Measurements from ENCODE around the gene CTNND1.

CTNND1 gene

DNA sequence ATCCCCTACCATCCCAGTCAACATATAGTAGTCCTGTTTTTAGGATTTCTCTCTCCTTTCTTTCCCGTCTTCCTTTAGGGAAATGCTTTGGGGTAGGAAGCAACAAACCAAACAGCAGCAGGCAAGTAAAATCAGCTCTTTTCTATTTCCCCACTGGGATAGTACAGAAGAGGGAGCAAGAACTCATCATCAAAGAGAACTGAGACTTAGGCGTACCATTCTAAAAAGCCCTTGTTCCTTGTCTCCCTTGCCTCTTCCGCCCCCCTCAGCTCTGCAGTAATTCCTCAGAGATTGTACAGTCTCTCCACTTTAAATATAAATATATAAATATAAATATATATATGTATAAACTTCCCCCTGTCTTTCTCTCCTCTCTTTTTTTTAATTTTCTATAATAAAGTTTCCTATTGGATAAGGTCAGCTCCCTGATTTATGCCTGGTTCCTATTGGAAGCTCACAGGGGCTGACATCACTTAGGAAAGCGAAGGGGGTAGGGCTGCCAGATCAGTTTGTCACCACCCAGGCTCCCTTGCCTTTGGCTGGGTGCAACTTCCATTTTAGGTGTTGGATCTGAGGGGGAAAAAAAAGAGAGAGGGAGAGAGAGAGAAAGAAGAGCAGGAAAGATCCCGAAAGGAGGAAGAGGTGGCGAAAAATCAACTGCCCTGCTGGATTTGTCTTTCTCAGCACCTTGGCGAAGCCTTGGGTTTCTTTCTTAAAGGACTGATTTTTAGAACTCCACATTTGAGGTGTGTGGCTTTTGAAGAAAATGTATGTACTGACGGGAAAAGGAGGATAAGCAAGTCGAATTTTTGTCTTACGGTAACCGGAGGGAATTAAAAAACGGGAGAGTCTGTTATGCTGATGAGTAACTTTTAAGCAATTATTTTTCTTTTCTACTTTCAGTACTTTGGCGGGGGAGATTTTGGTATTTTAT, at the start of gene CTNND1 (continued):
- TF ChIP-seq, protein P1, sequence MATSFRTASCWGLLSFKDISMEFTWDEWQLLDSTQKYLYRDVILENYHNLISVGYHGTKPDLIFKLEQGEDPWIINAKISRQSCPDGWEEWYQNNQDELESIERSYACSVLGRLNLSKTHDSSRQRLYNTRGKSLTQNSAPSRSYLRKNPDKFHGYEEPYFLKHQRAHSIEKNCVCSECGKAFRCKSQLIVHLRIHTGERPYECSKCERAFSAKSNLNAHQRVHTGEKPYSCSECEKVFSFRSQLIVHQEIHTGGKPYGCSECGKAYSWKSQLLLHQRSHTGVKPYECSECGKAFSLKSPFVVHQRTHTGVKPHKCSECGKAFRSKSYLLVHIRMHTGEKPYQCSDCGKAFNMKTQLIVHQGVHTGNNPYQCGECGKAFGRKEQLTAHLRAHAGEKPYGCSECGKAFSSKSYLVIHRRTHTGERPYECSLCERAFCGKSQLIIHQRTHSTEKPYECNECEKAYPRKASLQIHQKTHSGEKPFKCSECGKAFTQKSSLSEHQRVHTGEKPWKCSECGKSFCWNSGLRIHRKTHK (tag by site-specific recombination; IDR thresholded peaks at IDR 0.05): no peak
- no peak for TF ChIP-seq BCL11A (tag by site-specific recombination; IDR thresholded peaks at IDR 0.05; ENCODE audit: low read depth)
- TF ChIP-seq EGR2 (tag by site-specific recombination; IDR thresholded peaks at IDR 0.05; ENCODE audit: low read depth): no peak
- no peak for TF ChIP-seq ZNF530 (tag by site-specific recombination; IDR thresholded peaks at IDR 0.05; ENCODE audit: low read depth)
- TF ChIP-seq ZFP37 (tag by site-specific recombination; IDR thresholded peaks at IDR 0.05): no peak
- no peak; the same call in 1 of the 2 replicates for TF ChIP-seq ZEB2 (tag by site-specific recombination; IDR thresholded peaks at IDR 0.05)
- no peak for TF ChIP-seq ZNF837 (tag by site-specific recombination; IDR thresholded peaks at IDR 0.05)
- TF ChIP-seq, protein P2, sequence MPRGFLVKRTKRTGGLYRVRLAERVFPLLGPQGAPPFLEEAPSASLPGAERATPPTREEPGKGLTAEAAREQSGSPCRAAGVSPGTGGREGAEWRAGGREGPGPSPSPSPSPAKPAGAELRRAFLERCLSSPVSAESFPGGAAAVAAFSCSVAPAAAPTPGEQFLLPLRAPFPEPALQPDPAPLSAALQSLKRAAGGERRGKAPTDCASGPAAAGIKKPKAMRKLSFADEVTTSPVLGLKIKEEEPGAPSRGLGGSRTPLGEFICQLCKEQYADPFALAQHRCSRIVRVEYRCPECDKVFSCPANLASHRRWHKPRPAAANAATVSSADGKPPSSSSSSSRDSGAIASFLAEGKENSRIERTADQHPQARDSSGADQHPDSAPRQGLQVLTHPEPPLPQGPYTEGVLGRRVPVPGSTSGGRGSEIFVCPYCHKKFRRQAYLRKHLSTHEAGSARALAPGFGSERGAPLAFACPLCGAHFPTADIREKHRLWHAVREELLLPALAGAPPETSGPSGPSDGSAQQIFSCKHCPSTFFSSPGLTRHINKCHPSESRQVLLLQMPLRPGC (tag by site-specific recombination; IDR thresholded peaks at IDR 0.05): no peak
- TF ChIP-seq ZFP41 (tag by site-specific recombination; IDR thresholded peaks at IDR 0.05; ENCODE audit: borderline replicate concordance): no peak
- peak; percentile 66 for TF ChIP-seq ZNF600 (tag by site-specific recombination; IDR thresholded peaks at IDR 0.05)
- TF ChIP-seq ZSCAN16 (tag by site-specific recombination; IDR thresholded peaks at IDR 0.05): no peak
- no peak for TF ChIP-seq TCF7L2 (IDR thresholded peaks at IDR 0.05; ENCODE audit: borderline replicate concordance, low read depth, low read length)
- TF ChIP-seq ZNF341 (tag by site-specific recombination; IDR thresholded peaks at IDR 0.05; ENCODE audit: low read depth): peak; percentile 28; the same call in 1 of the 2 replicates
- 0 out of 2 replicates have a peak, but pooled peaks have one; percentile 14 for TF ChIP-seq KLF7 (tag by site-specific recombination; IDR thresholded peaks at IDR 0.05; ENCODE audit: borderline replicate concordance)
- TF ChIP-seq WT1 (tag by site-specific recombination; IDR thresholded peaks at IDR 0.05): no peak
- no peak for TF ChIP-seq YY1 (tag by site-specific recombination; IDR thresholded peaks at IDR 0.05)
- TF ChIP-seq, protein P3, sequence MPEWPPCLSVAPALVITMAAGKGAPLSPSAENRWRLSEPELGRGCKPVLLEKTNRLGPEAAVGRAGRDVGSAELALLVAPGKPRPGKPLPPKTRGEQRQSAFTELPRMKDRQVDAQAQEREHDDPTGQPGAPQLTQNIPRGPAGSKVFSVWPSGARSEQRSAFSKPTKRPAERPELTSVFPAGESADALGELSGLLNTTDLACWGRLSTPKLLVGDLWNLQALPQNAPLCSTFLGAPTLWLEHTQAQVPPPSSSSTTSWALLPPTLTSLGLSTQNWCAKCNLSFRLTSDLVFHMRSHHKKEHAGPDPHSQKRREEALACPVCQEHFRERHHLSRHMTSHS (tag by site-specific recombination; IDR thresholded peaks at IDR 0.05): no peak
- TF ChIP-seq ZNF747 (tag by site-specific recombination; IDR thresholded peaks at IDR 0.05): no peak
- TF ChIP-seq, protein P4, sequence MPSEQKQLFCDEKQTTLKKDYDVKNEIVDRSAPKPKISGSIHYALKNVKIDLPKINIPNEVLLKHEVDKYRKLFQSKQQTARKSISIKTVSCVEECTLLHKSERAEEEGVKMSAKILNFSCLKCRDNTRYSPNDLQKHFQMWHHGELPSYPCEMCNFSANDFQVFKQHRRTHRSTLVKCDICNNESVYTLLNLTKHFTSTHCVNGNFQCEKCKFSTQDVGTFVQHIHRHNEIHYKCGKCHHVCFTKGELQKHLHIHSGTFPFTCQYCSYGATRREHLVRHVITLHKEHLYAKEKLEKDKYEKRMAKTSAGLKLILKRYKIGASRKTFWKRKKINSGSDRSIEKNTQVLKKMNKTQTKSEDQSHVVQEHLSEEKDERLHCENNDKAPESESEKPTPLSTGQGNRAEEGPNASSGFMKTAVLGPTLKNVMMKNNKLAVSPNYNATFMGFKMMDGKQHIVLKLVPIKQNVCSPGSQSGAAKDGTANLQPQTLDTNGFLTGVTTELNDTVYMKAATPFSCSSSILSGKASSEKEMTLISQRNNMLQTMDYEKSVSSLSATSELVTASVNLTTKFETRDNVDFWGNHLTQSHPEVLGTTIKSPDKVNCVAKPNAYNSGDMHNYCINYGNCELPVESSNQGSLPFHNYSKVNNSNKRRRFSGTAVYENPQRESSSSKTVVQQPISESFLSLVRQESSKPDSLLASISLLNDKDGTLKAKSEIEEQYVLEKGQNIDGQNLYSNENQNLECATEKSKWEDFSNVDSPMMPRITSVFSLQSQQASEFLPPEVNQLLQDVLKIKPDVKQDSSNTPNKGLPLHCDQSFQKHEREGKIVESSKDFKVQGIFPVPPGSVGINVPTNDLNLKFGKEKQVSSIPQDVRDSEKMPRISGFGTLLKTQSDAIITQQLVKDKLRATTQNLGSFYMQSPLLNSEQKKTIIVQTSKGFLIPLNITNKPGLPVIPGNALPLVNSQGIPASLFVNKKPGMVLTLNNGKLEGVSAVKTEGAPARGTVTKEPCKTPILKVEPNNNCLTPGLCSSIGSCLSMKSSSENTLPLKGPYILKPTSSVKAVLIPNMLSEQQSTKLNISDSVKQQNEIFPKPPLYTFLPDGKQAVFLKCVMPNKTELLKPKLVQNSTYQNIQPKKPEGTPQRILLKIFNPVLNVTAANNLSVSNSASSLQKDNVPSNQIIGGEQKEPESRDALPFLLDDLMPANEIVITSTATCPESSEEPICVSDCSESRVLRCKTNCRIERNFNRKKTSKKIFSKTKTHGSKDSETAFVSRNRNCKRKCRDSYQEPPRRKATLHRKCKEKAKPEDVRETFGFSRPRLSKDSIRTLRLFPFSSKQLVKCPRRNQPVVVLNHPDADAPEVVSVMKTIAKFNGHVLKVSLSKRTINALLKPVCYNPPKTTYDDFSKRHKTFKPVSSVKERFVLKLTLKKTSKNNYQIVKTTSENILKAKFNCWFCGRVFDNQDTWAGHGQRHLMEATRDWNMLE (tag by site-specific recombination; conservative IDR thresholded peaks at IDR 0.05; ENCODE audit: low read depth): no peak
- TF ChIP-seq, protein P5, sequence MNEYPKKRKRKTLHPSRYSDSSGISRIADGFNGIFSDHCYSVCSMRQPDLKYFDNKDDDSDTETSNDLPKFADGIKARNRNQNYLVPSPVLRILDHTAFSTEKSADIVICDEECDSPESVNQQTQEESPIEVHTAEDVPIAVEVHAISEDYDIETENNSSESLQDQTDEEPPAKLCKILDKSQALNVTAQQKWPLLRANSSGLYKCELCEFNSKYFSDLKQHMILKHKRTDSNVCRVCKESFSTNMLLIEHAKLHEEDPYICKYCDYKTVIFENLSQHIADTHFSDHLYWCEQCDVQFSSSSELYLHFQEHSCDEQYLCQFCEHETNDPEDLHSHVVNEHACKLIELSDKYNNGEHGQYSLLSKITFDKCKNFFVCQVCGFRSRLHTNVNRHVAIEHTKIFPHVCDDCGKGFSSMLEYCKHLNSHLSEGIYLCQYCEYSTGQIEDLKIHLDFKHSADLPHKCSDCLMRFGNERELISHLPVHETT (tag by site-specific recombination; IDR thresholded peaks at IDR 0.05): no peak
- TF ChIP-seq ZNF549 (tag by site-specific recombination; IDR thresholded peaks at IDR 0.05): no peak
- no peak for TF ChIP-seq ZNF791 (tag by site-specific recombination; IDR thresholded peaks at IDR 0.05)
- TF ChIP-seq ZNF473 (tag by site-specific recombination; IDR thresholded peaks at IDR 0.05): no peak
- no peak for TF ChIP-seq ZNF302 (tag by site-specific recombination; IDR thresholded peaks at IDR 0.05; ENCODE audit: low read depth)
- TF ChIP-seq OVOL3 (tag by site-specific recombination; IDR thresholded peaks at IDR 0.05): no peak
- no peak for TF ChIP-seq ZNF555 (tag by site-specific recombination; conservative IDR thresholded peaks at IDR 0.05)
- TF ChIP-seq HOXC10 (CRISPR knock-in tag; IDR thresholded peaks at IDR 0.05): no peak
- TF ChIP-seq ZNF214 (tag by site-specific recombination; IDR thresholded peaks at IDR 0.05; ENCODE audit: borderline replicate concordance): no peak
- no peak for TF ChIP-seq ZFP3 (tag by site-specific recombination; IDR thresholded peaks at IDR 0.05; ENCODE audit: low read depth)
